GM23338 (cell line): ENCODE results near the gene AQP4. TPM values are rescaled to one million over a fixed set of nuclear protein-coding genes. Genes with fewer than 3 reads are reported as not detected.

ENCODE experiments used
- ATAC-seq: fragments of 200-7000 bp; cut with Tn5 transposase; 3 replicates; pipeline ENCODE4 v1.9.1; 2020
- DNase-seq: peaks from one replicate; pipeline ENCODE4 v3.0.0-alpha.2; 2015; ENCODE audit warnings: low spot score
- H2AFZ ChIP-seq: fragments of 200-600 bp; sonication (generic); 2 replicates; pipeline ENCODE4 v1.8.0; 2016; ENCODE audit warnings: antibody characterized with exemption, mild to moderate bottlenecking, moderate library complexity
- H3F3A ChIP-seq: fragments of 200-600 bp; sonication (generic); replicated peaks from 2 replicates; pipeline ENCODE4 v1.8.0; 2017; ENCODE audit warnings: antibody characterized with exemption, mixed run types, low read depth
- H3K27ac ChIP-seq: fragments of 200-600 bp; sonication (generic); 2 replicates; pipeline ENCODE4 v1.6.1; 2016; ENCODE audit warnings: low read depth
- H3K27me3 ChIP-seq: fragments of 200-600 bp; sonication (generic); 2 replicates; pipeline ENCODE4 v1.8.0; 2016; ENCODE audit warnings: mild to moderate bottlenecking, mixed run types, moderate library complexity; ENCODE audit not compliant: insufficient read depth
- H3K36me3 ChIP-seq: fragments of 200-600 bp; sonication (generic); 2 replicates; pipeline ENCODE4 v1.8.0; 2016; ENCODE audit warnings: mild to moderate bottlenecking; ENCODE audit not compliant: insufficient read depth
- H3K4me1 ChIP-seq: fragments of 200-600 bp; sonication (generic); 2 replicates; pipeline ENCODE4 v1.8.0; 2016; ENCODE audit warnings: mild to moderate bottlenecking, moderate library complexity; ENCODE audit not compliant: insufficient read depth
- H3K4me2 ChIP-seq: fragments of 200-600 bp; sonication (generic); 2 replicates; pipeline ENCODE4 v1.7.1; 2017; ENCODE audit warnings: mixed run types
- H3K4me3 ChIP-seq: fragments of 200-600 bp; sonication (generic); 2 replicates; pipeline ENCODE4 v1.6.1; 2016; ENCODE audit warnings: mixed run types
- H3K79me2 ChIP-seq: fragments of 200-600 bp; sonication (generic); replicated peaks from 2 replicates; pipeline ENCODE4 v1.8.0; 2017; ENCODE audit warnings: mild to moderate bottlenecking; ENCODE audit not compliant: insufficient read depth
- H3K9me2 ChIP-seq: fragments of 200-600 bp; sonication (generic); 2 replicates; pipeline ENCODE4 v1.8.0; 2017; ENCODE audit not compliant: insufficient read depth
- H4K20me1 ChIP-seq: fragments of 200-600 bp; sonication (generic); replicated peaks from 2 replicates; pipeline ENCODE4 v1.8.0; 2017; ENCODE audit warnings: mild to moderate bottlenecking; ENCODE audit not compliant: insufficient read depth
- H3K27ac Mint-ChIP-seq: 2 replicates; pipeline ENCODE4 v1.8.0; 2020; ENCODE audit warnings: inconsistent platforms, mild to moderate bottlenecking, moderate library complexity, mixed read lengths
- H3K27me3 Mint-ChIP-seq: 3 replicates; pipeline ENCODE4 v1.8.0; 2022; ENCODE audit warnings: low read depth, mild to moderate bottlenecking, moderate library complexity, mixed read lengths, inconsistent platforms; ENCODE audit not compliant: insufficient read depth, poor library complexity
- H3K36me3 Mint-ChIP-seq: 3 replicates; pipeline ENCODE4 v1.8.0; 2021; ENCODE audit warnings: low read depth, mild to moderate bottlenecking, inconsistent platforms, moderate library complexity, mixed read lengths
- H3K4me1 Mint-ChIP-seq: 3 replicates; pipeline ENCODE4 v1.8.0; 2020; ENCODE audit warnings: mild to moderate bottlenecking, inconsistent platforms, mixed read lengths
- H3K4me3 Mint-ChIP-seq: 3 replicates; pipeline ENCODE4 v1.8.0; 2021; ENCODE audit warnings: moderate library complexity, mild to moderate bottlenecking, inconsistent platforms, mixed read lengths
- H3K9me3 Mint-ChIP-seq: 3 replicates; pipeline ENCODE4 v1.8.0; 2020; ENCODE audit warnings: moderate library complexity, mild to moderate bottlenecking, inconsistent platforms, mixed read lengths
- CREB1 ChIP-seq: fragments of 250-450 bp; sonication (Bioruptor Pico); IDR thresholded peaks from 2 replicates; pipeline ENCODE4 v1.5.0; 2020; ENCODE audit warnings: low read depth, mild to moderate bottlenecking, moderate library complexity
- CTCF ChIP-seq, 2 experiments: fragments of 200-600 bp in 1 of 2; sonication (generic) in 1 of 2; conservative IDR thresholded peaks; 2 replicates each; pipeline versions ENCODE4 v1.5.1 to v1.6.1; 2016 to 2017; ENCODE audit warnings: antibody characterized with exemption in 2 of 2, low read depth in 2 of 2, mild to moderate bottlenecking in 2 of 2, moderate library complexity in 1 of 2
- ETS1 ChIP-seq: IDR thresholded peaks from 2 replicates; pipeline ENCODE4 v1.6.1; 2016; ENCODE audit warnings: antibody characterized with exemption
- EZH2 ChIP-seq: fragments of 200-600 bp; sonication (generic); IDR thresholded peaks from one replicate; pipeline ENCODE4 v1.8.0; 2017; ENCODE audit warnings: antibody characterized with exemption, mild to moderate bottlenecking, low read depth; ENCODE audit not compliant: unreplicated experiment
- EZH2phosphoT487 ChIP-seq: fragments of 200-600 bp; sonication (generic); IDR thresholded peaks from one replicate; pipeline ENCODE4 v1.8.1; 2018; ENCODE audit warnings: antibody characterized with exemption; ENCODE audit not compliant: unreplicated experiment
- JUNB ChIP-seq: IDR thresholded peaks from one replicate; pipeline ENCODE4 v1.6.1; 2016; ENCODE audit warnings: antibody characterized with exemption; ENCODE audit not compliant: unreplicated experiment
- NANOG ChIP-seq: IDR thresholded peaks from 2 replicates; pipeline ENCODE4 v1.6.1; 2016; ENCODE audit warnings: antibody characterized with exemption, borderline replicate concordance
- POLR2AphosphoS5 ChIP-seq: IDR thresholded peaks from 2 replicates; pipeline ENCODE4 v1.6.1; 2016; ENCODE audit warnings: antibody characterized with exemption, low read depth
- REST ChIP-seq: IDR thresholded peaks from one replicate; pipeline ENCODE4 v1.6.1; 2018; ENCODE audit warnings: antibody characterized with exemption; ENCODE audit not compliant: unreplicated experiment
- STAT1 ChIP-seq: IDR thresholded peaks from one replicate; pipeline ENCODE4 v1.6.1; 2016; ENCODE audit warnings: antibody characterized with exemption; ENCODE audit not compliant: unreplicated experiment
- ZNF114 ChIP-seq: fragments of 250-450 bp; sonication (Bioruptor Pico); IDR thresholded peaks from 2 replicates; pipeline ENCODE4 v1.5.0; 2020; ENCODE audit warnings: mild to moderate bottlenecking, moderate library complexity
- ZNF462 ChIP-seq: fragments of 250-450 bp; sonication (Bioruptor Pico); IDR thresholded peaks from 2 replicates; pipeline ENCODE4 v1.5.0; 2020; ENCODE audit warnings: mild to moderate bottlenecking, moderate library complexity
- polyA plus RNA-seq: library from polyadenylated mRNA; unstranded; fragments of >200 nt; fragmentation: Nextera tagmentation; extraction: Ambion mirVana; gene quantifications from 2 replicates; pipeline ENCODE4 v1.2.1, GENCODE V29; 2016
- total RNA-seq: library from RNA; depleted of rRNA; stranded (reverse); fragments of >200 nt; shearing (Covaris generic); gene quantifications from 2 replicates; pipeline ENCODE4 v1.2.3, GENCODE V29; 2014

Gene AQP4
- total and polyA plus RNA-seq, 2 experiments from 2014 or later: 1.1 to 3.8 TPM

- H3K9me2 ChIP-seq: peaks cover 6% of the 10 kb centered on the region; the same call in 1 of the 2 replicates
- H3F3A ChIP-seq: no peaks in the 10 kb centered on the region
- H4K20me1 ChIP-seq: no peaks in the 10 kb centered on the region
- no peak overlapping the region for H3K27ac ChIP-seq
- Mint-ChIP-seq H3K4me1 (peaks cover 7% of the 10 kb centered on the region; the same call in 2 of the 3 replicates), H3K36me3 (no peaks in the 10 kb centered on the region; the same call in 2 of the 3 replicates), H3K9me3 (no peaks in the 10 kb centered on the region), H3K27ac (no peak overlapping the region), H3K4me3 (no peak overlapping the region), H3K27me3 (no peaks in the 10 kb centered on the region)
- no peak overlapping the region for H3K4me3 ChIP-seq
- H3K4me1 ChIP-seq: no peaks in the 10 kb centered on the region
- H2AFZ ChIP-seq: no peak overlapping the region
- TF ChIP-seq ETS1: no peak
- no peak for TF ChIP-seq CREB1 (CRISPR knock-in tag)
- no peak for TF ChIP-seq STAT1
- no peak for TF ChIP-seq REST
- TF ChIP-seq POLR2AphosphoS5: no peak
- no peak for TF ChIP-seq NANOG
- TF ChIP-seq EZH2: no peak
- TF ChIP-seq JUNB: no peak
- no peak for TF ChIP-seq EZH2phosphoT487
- TF ChIP-seq CTCF (conservative IDR thresholded peaks at IDR 0.05; ENCODE audit: low read depth in 2 of 2): no peak
- no peak for TF ChIP-seq ZNF462 (CRISPR knock-in tag)
- TF ChIP-seq ZNF114 (CRISPR knock-in tag): no peak
- no peak overlapping the region for H3K4me2 ChIP-seq
- DNase-seq (no peak), ATAC-seq (no peak; the same call in 2 of the 3 replicates)
- no peaks in the 10 kb centered on the region for H3K79me2 ChIP-seq
- H3K27me3 ChIP-seq: no peaks in the 10 kb centered on the region
- no peaks in the 10 kb centered on the region for H3K36me3 ChIP-seq
Measured at GRCh38 chr18:26802330-26803200, 62.9 kb downstream of the AQP4 start.
